HepG2 (cell line): ENCODE measurements around the gene PCTP. TPM values are rescaled to one million over a fixed set of nuclear protein-coding genes. Genes with fewer than 3 reads are reported as not detected.

Source experiments
- ATAC-seq: fragments of 200-7000 bp; cut with Tn5 transposase; 3 replicates; pipeline ENCODE4 v1.9.1; 2020; ENCODE audit warnings: mild to moderate bottlenecking, moderate library complexity
- BruUV-seq: library from RNA; stranded (reverse); fragments of 400-500 nt; replicated peaks from 2 replicates; lab custom pipeline; 2021; lab: Mats Ljungman, UMichigan
- CTCF ChIA-PET: fragments of 300-600 bp; formaldehyde crosslinking; extraction: SDS; loops from one replicate; lab custom pipeline; 2021; ENCODE audit warnings: low total read pairs, inconsistent platforms, low intra/inter-chr PET ratio; lab: Yijun Ruan, JAX
- POLR2A ChIA-PET: fragments of 350-600 bp; sonication (Branson Sonifier 250); formaldehyde crosslinking; loops from one replicate; lab custom pipeline; 2020; ENCODE audit warnings: antibody characterized with exemption, inconsistent platforms; lab: Yijun Ruan, JAX
- DNase-seq: peaks from one replicate; pipeline ENCODE4 v3.0.0-alpha.2; 2015; ENCODE audit warnings: low spot score
- FAIRE-seq: peaks from 3 replicates; lab custom pipeline; 2011; peaks lifted over from hg19 to GRCh38; lab: Jason Lieb, UNC
- H2AFZ ChIP-seq: one replicate; pipeline ENCODE4 v1.6.1; 2011; ENCODE audit warnings: low read length, inconsistent platforms
- H3K27ac ChIP-seq: fragments of 300-600 bp; 3 replicates; pipeline ENCODE4 v1.8.0; 2011; ENCODE audit warnings: mixed run types, mild to moderate bottlenecking, mixed read lengths, low read length, inconsistent platforms; ENCODE audit not compliant: insufficient read depth; ENCODE audit errors: extremely low read length
- H3K27me3 ChIP-seq, 2 experiments: fragments of 200-600 bp in 1 of 2; 2 replicates in 1 of 2; 3 replicates in 1 of 2; pipeline versions ENCODE4 v1.6.0 to v1.8.0; 2011; ENCODE audit warnings: low read length in 2 of 2, mild to moderate bottlenecking in 2 of 2, moderate library complexity in 2 of 2, inconsistent platforms in 1 of 2; ENCODE audit not compliant: insufficient read depth in 2 of 2, control insufficient read depth in 1 of 2
- H3K36me3 ChIP-seq, 2 experiments: fragments of 200-600 bp in 1 of 2; replicated peaks in 1 of 2; 2 replicates in 1 of 2; 3 replicates in 1 of 2; pipeline versions ENCODE4 v1.5.1 to v1.8.0; 2011; ENCODE audit warnings: low read length in 2 of 2, inconsistent platforms in 1 of 2; ENCODE audit not compliant: insufficient read depth in 2 of 2, control insufficient read depth in 1 of 2
- H3K4me1 ChIP-seq: 2 replicates; pipeline ENCODE4 v1.5.1; 2012; ENCODE audit warnings: low read length, inconsistent platforms; ENCODE audit not compliant: insufficient read depth
- H3K4me2 ChIP-seq: 2 replicates; pipeline ENCODE4 v1.6.0; 2011; ENCODE audit warnings: low read depth, low read length, inconsistent platforms
- H3K4me3 ChIP-seq, 3 experiments: fragments of 200-600 bp in 1 of 3; sonication (generic), shearing (Covaris generic) in 1 of 3; replicated peaks in 1 of 3; 2 replicates each; pipeline ENCODE4 v1.5.1; 2011 to 2016; ENCODE audit warnings: low read length in 3 of 3, inconsistent platforms in 2 of 3, low read depth in 2 of 3, mild to moderate bottlenecking in 2 of 3, control low read depth in 1 of 3, mixed read lengths in 1 of 3; ENCODE audit not compliant: insufficient read depth in 1 of 3
- H3K79me2 ChIP-seq: one replicate; pipeline ENCODE4 v1.6.1; 2011; ENCODE audit warnings: low read length, inconsistent platforms; ENCODE audit not compliant: insufficient read depth
- H3K9ac ChIP-seq: 2 replicates; pipeline ENCODE4 v1.6.0; 2011; ENCODE audit warnings: mild to moderate bottlenecking, low read depth, low read length, inconsistent platforms; ENCODE audit not compliant: insufficient read depth
- H3K9me3 ChIP-seq: 2 replicates; pipeline ENCODE4 v1.5.1; 2012; ENCODE audit warnings: mild to moderate bottlenecking, low read length
- H4K20me1 ChIP-seq: 2 replicates; pipeline ENCODE4 v1.6.0; 2011; ENCODE audit warnings: inconsistent platforms, mild to moderate bottlenecking, low read length, moderate library complexity; ENCODE audit not compliant: insufficient read depth
- BCL3 ChIP-seq: sonication (generic); formaldehyde crosslinking; IDR thresholded peaks from 2 replicates; pipeline ENCODE4 v1.5.1; 2020; ENCODE audit warnings: mild to moderate bottlenecking, missing genetic modification reagents, moderate library complexity
- BRD4 ChIP-seq: sonication (generic); formaldehyde crosslinking; IDR thresholded peaks from 2 replicates; pipeline ENCODE4 v1.4.0; 2020; ENCODE audit warnings: missing genetic modification reagents
- DBP ChIP-seq: sonication (generic); formaldehyde crosslinking; IDR thresholded peaks from 2 replicates; pipeline ENCODE4 v1.4.0; 2020; ENCODE audit warnings: missing genetic modification reagents; ENCODE audit errors: not compliant biosample characterization
- IKZF5 ChIP-seq: IDR thresholded peaks from 2 replicates; pipeline ENCODE4 v1.6.1; 2018; ENCODE audit warnings: missing genetic modification reagents, mild to moderate bottlenecking, missing compliant biosample characterization
- MAFK ChIP-seq, 2 experiments: IDR thresholded peaks in 1 of 2; conservative IDR thresholded peaks in 1 of 2; 2 replicates each; pipeline ENCODE4 v1.6.1; 2011; ENCODE audit warnings: improper control_type of control experiment in 2 of 2, low read length in 2 of 2
- MAX ChIP-seq: IDR thresholded peaks from 2 replicates; pipeline ENCODE4 v1.6.1; 2012; ENCODE audit warnings: inconsistent platforms
- NFE2 ChIP-seq: sonication (generic); formaldehyde crosslinking; IDR thresholded peaks from 2 replicates; pipeline ENCODE4 v1.4.0; 2020; ENCODE audit warnings: missing genetic modification reagents
- NFYB ChIP-seq: sonication (generic); formaldehyde crosslinking; IDR thresholded peaks from 2 replicates; pipeline ENCODE4 v1.4.0; 2020; ENCODE audit warnings: missing genetic modification reagents
- PRDM15 ChIP-seq: sonication (generic); formaldehyde crosslinking; IDR thresholded peaks from 2 replicates; pipeline ENCODE4 v1.4.0; 2020; ENCODE audit warnings: missing genetic modification reagents
- RORA ChIP-seq: sonication (generic); formaldehyde crosslinking; IDR thresholded peaks from 2 replicates; pipeline ENCODE4 v1.5.0; 2020; ENCODE audit warnings: mild to moderate bottlenecking, missing genetic modification reagents, moderate library complexity
- SOX6 ChIP-seq, 2 experiments: fragments of 450-650 bp in 1 of 2; sonication (generic) in 1 of 2; formaldehyde crosslinking in 1 of 2; IDR thresholded peaks; 2 replicates each; pipeline versions ENCODE4 v1.4.0 to v1.6.1; 2017 to 2020; ENCODE audit warnings: antibody characterized with exemption in 1 of 2, mild to moderate bottlenecking in 1 of 2, missing genetic modification reagents in 1 of 2
- TSC22D2 ChIP-seq: sonication (generic); formaldehyde crosslinking; IDR thresholded peaks from 2 replicates; pipeline ENCODE4 v1.5.1; 2020; ENCODE audit warnings: missing genetic modification reagents, mild to moderate bottlenecking, borderline replicate concordance
- ZMYM4 ChIP-seq: sonication (generic); formaldehyde crosslinking; IDR thresholded peaks from 2 replicates; pipeline ENCODE4 v1.8.1; 2023; ENCODE audit warnings: mild to moderate bottlenecking, missing genetic modification reagents
- WGBS: methylation state at CpG from one replicate; pipeline ENCODE4 v1.1.6; 2017; ENCODE audit warnings: low lambda C conversion rate; 5-methylcytosine and 5-hydroxymethylcytosine counted together
- in situ Hi-C: cut with HindIII; loops from 2 replicates; pipeline ENCODE4 v1.10.0; 2017; ENCODE audit warnings: low pct_unique_long_range_greater_than_20kb; ENCODE audit not compliant: extremely low pct_ligation_motif_present
- intact Hi-C: fragments of 100-400 bp; cut with micrococcal nuclease; formaldehyde crosslinking; loops from one replicate; pipeline ENCODE4 v1.10.0; 2022; ENCODE audit not compliant: unreplicated experiment
- polyA plus RNA-seq, 8 experiments: library from polyadenylated mRNA; depleted of rRNA in 3 of 8; stranded (reverse) in 7 of 8; unstranded in 1 of 8; fragments of >200 nt; fragmentation: Illumina TruSeq in 4 of 8; extraction: Trizol in 4 of 8; gene quantifications; 2 replicates each; pipeline versions ENCODE4 v1.2.1 to v1.2.3, GENCODE V29; 2011 to 2016; ENCODE audit warnings: low read depth in 4 of 8, missing spikeins in 1 of 8, mixed read lengths in 1 of 8; ENCODE audit not compliant: insufficient read depth in 1 of 8
- total RNA-seq, 5 experiments: library from RNA; depleted of rRNA; stranded (reverse); fragments of >200 nt; fragmentation: Illumina TruSeq; extraction: Trizol; gene quantifications; 2 replicates each; pipeline ENCODE4 v1.2.3, GENCODE V29; 2016; ENCODE audit warnings: low read depth in 1 of 5

PCTP gene
- total and polyA plus RNA-seq, 2 of the 13 experiments (the other 11 are each of a cell fraction or from before 2014, with no cell fraction given): 37.1 to 50.7 TPM

GRCh38 chr17:55742272-55743102, 8.4 kb upstream of the PCTP start:
- H3K79me2 ChIP-seq: no peaks in the 10 kb centered on the region
- no TSS peak for BruUV-seq
- peak overlapping the region; percentile 6; the same call in 1 of the 2 replicates for H3K9ac ChIP-seq
- DNase-seq (peak; percentile 28), ATAC-seq (peak; percentile 93), FAIRE-seq (no peak)
- H3K4me2 ChIP-seq: peak overlapping the region; percentile 72
- H3K4me1 ChIP-seq: peaks cover 44% of the 10 kb centered on the region
- in situ Hi-C loops: no loop called here
- H2AFZ ChIP-seq: no peak overlapping the region
- POLR2A ChIA-PET: interaction anchor here (1.1 to 2.1 kb wide), 2 partner anchors 9 to 29 kb away, joined by 3 to 9 read pairs; partner anchors contain the start of gene PCTP
- H3K27ac ChIP-seq: no peak overlapping the region
- H3K4me3 ChIP-seq: peak overlapping the region in 2 of 3 experiments; percentile 33 to 34; a peak in 3 of 6 replicates
- no peaks in the 10 kb centered on the region for H4K20me1 ChIP-seq
- no peaks in the 10 kb centered on the region for H3K36me3 ChIP-seq
- H3K9me3 ChIP-seq: no peaks in the 10 kb centered on the region
- H3K27me3 ChIP-seq: no peaks in the 10 kb centered on the region
- 27% methylated on average over 12 of the region's 12 CpGs for WGBS
- CTCF ChIA-PET: interaction anchor here (1.7 kb wide), 1 partner anchor 28 kb away, joined by 17 read pairs; no protein-coding TSS in a partner anchor
- intact Hi-C loops: loop anchor here (1.0 to 2.0 kb wide), 4 partner anchors 9 to 82 kb away; partner anchors contain the start of gene PCTP
- TF ChIP-seq DBP (no peak), SOX6 (IDR thresholded peaks at IDR 0.05) (no peak), SOX6 (CRISPR knock-in tag; IDR thresholded peaks at IDR 0.05) (0 out of 2 replicates have a peak, but pooled peaks have one; percentile 8), BRD4 (CRISPR knock-in tag) (no peak), MAFK (conservative IDR thresholded peaks at IDR 0.05 in 1 of 2, IDR thresholded peaks at IDR 0.05 in 1 of 2; ENCODE audit: low read length in 2 of 2) (peak; percentile 42 to 62), BCL3 (no peak), IKZF5 (CRISPR knock-in tag) (no peak), TSC22D2 (no peak), NFYB (CRISPR knock-in tag) (no peak), NFE2 (no peak), RORA (no peak), PRDM15 (CRISPR knock-in tag) (no peak), MAX (no peak), ZMYM4 (CRISPR knock-in tag) (0 out of 2 replicates have a peak, but pooled peaks have one; percentile 34)
